Erythroblast (primary cell): Measurements from ENCODE around the gene GTF2F1.

ENCODE experiments used
- DNase-seq, 2 experiments: peaks; one replicate each; lab custom pipeline; 2025; lab: John Stamatoyannopoulos, UW
- GATA1 ChIP-seq: IDR thresholded peaks from 2 replicates; pipeline ENCODE4 v1.6.1; 2011; ENCODE audit warnings: low read depth, mild to moderate bottlenecking, control low read depth, low read length, moderate library complexity
- POLR2A ChIP-seq: IDR thresholded peaks from 2 replicates; pipeline ENCODE4 v1.6.1; 2011; ENCODE audit warnings: mild to moderate bottlenecking, low read length

Gene GTF2F1

GRCh38 chr19:6424195-6424938 is 31.4 kb upstream of the GTF2F1 start, which contains the start of gene KHSRP:
Gene KHSRP (minus strand): TSS chr19:6424811. CDS start chr19:6424701, 110 bp downstream.
- DNase-seq = peak; percentile 59 to 63

GRCh38 chr19:6423499-6424194 is 30.7 kb upstream of the GTF2F1 start:
- peak; percentile 72 to 77 for DNase-seq

More at GRCh38 chr19:6424195-6424938, 31.4 kb upstream of the GTF2F1 start, which contains the start of gene KHSRP:
- TF ChIP-seq GATA1 = no peak
- TF ChIP-seq POLR2A = peak; percentile 65

GRCh38 chr19:6421075-6422014 is 28.4 kb upstream of the GTF2F1 start:
- TF ChIP-seq POLR2A = no peak
- TF ChIP-seq GATA1 = no peak
- no peak for DNase-seq

More at GRCh38 chr19:6423499-6424194, 30.7 kb upstream of the GTF2F1 start:
- TF ChIP-seq GATA1 (no peak), POLR2A (no peak)

- TF ChIP-seq GATA1 (no peak), POLR2A (no peak)
- no peak for DNase-seq
Measured at GRCh38 chr19:6418562-6418932, 25.6 kb upstream of the GTF2F1 start.

GRCh38 chr19:6417713-6418561 is 25.0 kb upstream of the GTF2F1 start:
- no peak for TF ChIP-seq GATA1
- no peak for TF ChIP-seq POLR2A
- no peak for DNase-seq

- TF ChIP-seq POLR2A (no peak), GATA1 (no peak)
Measured at GRCh38 chr19:6416658-6417405, 23.9 kb upstream of the GTF2F1 start.

GRCh38 chr19:6415591-6416190 is 22.7 kb upstream of the GTF2F1 start:
- DNase-seq = no peak
- TF ChIP-seq GATA1 (no peak), POLR2A (no peak)

More at GRCh38 chr19:6416658-6417405, 23.9 kb upstream of the GTF2F1 start:
- no peak for DNase-seq

GRCh38 chr19:6414793-6415590 is 22.0 kb upstream of the GTF2F1 start:
- TF ChIP-seq POLR2A (no peak), GATA1 (no peak)
- DNase-seq = no peak

GRCh38 chr19:6413721-6414643 is 21.0 kb upstream of the GTF2F1 start:
- no peak for DNase-seq
- TF ChIP-seq GATA1 (no peak), POLR2A (no peak)

- TF ChIP-seq POLR2A (no peak), GATA1 (no peak)
- DNase-seq = no peak
Measured at GRCh38 chr19:6413291-6413690, 20.3 kb upstream of the GTF2F1 start.
